Measurements from ENCODE around the gene ACTA1.

- TF ChIP-seq CTCF (IDR thresholded peaks at IDR 0.05; ENCODE audit: low read depth, low read length) (no peak), POLR2A (IDR thresholded peaks at IDR 0.05; ENCODE audit: extremely low read depth, insufficient read length) (no peak), MAX (IDR thresholded peaks at IDR 0.05; ENCODE audit: low read depth, low read length) (no peak)
Measured at GRCh38 chr1:229411434-229412055, 22.3 kb downstream of the ACTA1 start.
